Measurements from ENCODE around the gene SPRYD3.

DNA sequence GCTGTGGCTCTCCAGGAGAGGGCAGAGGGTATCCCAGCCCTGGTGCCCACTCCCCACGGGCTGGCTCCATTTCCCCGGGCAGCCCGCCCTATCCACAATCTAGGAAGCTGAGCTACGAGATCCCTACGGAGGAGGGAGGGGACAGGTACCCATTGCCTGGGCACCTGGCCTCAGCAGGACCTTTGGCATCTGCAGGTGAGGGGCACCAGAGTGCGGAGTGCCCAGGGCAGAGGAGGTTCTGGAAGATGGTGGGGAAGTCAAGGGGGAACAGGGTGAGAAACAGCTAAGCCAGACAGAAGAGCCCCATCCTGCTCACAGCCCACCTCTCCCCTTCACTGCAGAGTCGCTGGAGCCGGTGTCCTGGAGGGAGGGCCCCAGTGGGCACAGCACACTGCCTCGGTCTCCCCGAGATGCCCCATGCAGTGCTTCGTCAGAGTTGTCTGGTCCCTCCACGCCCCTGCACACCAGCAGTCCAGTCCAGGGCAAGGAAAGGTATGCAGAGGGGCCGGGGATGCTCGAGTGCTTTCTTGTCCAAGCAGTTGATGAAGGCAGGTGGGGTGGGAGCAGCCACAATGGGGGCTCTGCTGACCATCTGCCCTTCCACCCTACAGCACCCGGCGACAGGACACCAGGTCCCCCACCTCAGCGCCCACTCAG lies 19.0 kb downstream of the SPRYD3 start:
- TF ChIP-seq POLR2A (IDR thresholded peaks at IDR 0.05), result no peak
- TF ChIP-seq POLR2AphosphoS5 (IDR thresholded peaks at IDR 0.05), result no peak
- TF ChIP-seq, protein P1, sequence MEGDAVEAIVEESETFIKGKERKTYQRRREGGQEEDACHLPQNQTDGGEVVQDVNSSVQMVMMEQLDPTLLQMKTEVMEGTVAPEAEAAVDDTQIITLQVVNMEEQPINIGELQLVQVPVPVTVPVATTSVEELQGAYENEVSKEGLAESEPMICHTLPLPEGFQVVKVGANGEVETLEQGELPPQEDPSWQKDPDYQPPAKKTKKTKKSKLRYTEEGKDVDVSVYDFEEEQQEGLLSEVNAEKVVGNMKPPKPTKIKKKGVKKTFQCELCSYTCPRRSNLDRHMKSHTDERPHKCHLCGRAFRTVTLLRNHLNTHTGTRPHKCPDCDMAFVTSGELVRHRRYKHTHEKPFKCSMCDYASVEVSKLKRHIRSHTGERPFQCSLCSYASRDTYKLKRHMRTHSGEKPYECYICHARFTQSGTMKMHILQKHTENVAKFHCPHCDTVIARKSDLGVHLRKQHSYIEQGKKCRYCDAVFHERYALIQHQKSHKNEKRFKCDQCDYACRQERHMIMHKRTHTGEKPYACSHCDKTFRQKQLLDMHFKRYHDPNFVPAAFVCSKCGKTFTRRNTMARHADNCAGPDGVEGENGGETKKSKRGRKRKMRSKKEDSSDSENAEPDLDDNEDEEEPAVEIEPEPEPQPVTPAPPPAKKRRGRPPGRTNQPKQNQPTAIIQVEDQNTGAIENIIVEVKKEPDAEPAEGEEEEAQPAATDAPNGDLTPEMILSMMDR (IDR thresholded peaks at IDR 0.05), result no peak
